Activated CD4-positive, alpha-beta T cell treated with anti-CD3 and anti-CD28 coated beads, Interleukin-2, amount 50 U/mL, for 48 hours (primary cell): Measurements from ENCODE around the gene CWH43.
"Not testable (repeated sequence)": the region's sequence is repeated elsewhere in the genome, so short reads cannot be mapped to it uniquely, and the experiment has no call there.

Source experiments
- DNase-seq, 2 experiments: peaks; one replicate each; pipeline ENCODE4 v3.0.0-alpha.2; 2020

CWH43 gene

GRCh38 chr4:49098034-49098759 lies 112.1 kb downstream of the CWH43 start:
- DNase-seq = not testable (repeated sequence)

- not testable (repeated sequence) for DNase-seq
Measured at GRCh38 chr4:49099831-49100444, 113.9 kb downstream of the CWH43 start.

GRCh38 chr4:49102344-49102898 lies 116.3 kb downstream of the CWH43 start:
- DNase-seq = not testable (repeated sequence)

- not testable (repeated sequence) for DNase-seq
Measured at GRCh38 chr4:49103436-49104136, 117.5 kb downstream of the CWH43 start.

- DNase-seq = not testable (repeated sequence)
Measured at GRCh38 chr4:49104231-49104930, 118.3 kb downstream of the CWH43 start.

GRCh38 chr4:49105248-49105904 lies 119.3 kb downstream of the CWH43 start:
- not testable (repeated sequence) for DNase-seq

GRCh38 chr4:49107262-49107661 lies 121.2 kb downstream of the CWH43 start:
- not testable (repeated sequence) for DNase-seq

GRCh38 chr4:49108183-49108978 lies 122.3 kb downstream of the CWH43 start:
- DNase-seq = not testable (repeated sequence)

- DNase-seq = not testable (repeated sequence)
Measured at GRCh38 chr4:49109567-49110166, 123.6 kb downstream of the CWH43 start.

GRCh38 chr4:49110579-49110978 lies 124.5 kb downstream of the CWH43 start:
- not testable (repeated sequence) for DNase-seq
